Stimulated activated CD8-positive, alpha-beta memory T cell treated with anti-CD3 and anti-CD28 coated beads, Interleukin-15, amount 100 ng/mL, for 4 hours (primary cell): ENCODE measurements around the gene ESAM.

ENCODE experiments used
- DNase-seq, 2 donors: peaks; one replicate each; pipeline ENCODE4 v3.0.0-alpha.2; 2020; ENCODE audit warnings: low read depth in 2 of 2

The ESAM gene

GRCh38 chr11:124752471-124753102, 9.5 kb downstream of the ESAM start:
- no peak for DNase-seq

- no peak for DNase-seq
Observed at GRCh38 chr11:124751741-124752470, 10.2 kb downstream of the ESAM start, which contains the start of gene VSIG2. VSIG2 (minus strand) TSS chr11:124752255; CDS start chr11:124752137, 118 bp downstream.

GRCh38 chr11:124751391-124751740, 10.7 kb downstream of the ESAM start:
- no peak for DNase-seq

- DNase-seq: no peak
Observed at GRCh38 chr11:124749912-124750311, 12.2 kb downstream of the ESAM start.

- DNase-seq: no peak
Observed at GRCh38 chr11:124748481-124749343, 13.4 kb downstream of the ESAM start.

- no peak for DNase-seq
Observed at GRCh38 chr11:124748100-124748418, 14.0 kb downstream of the ESAM start.

GRCh38 chr11:124747406-124748099, 14.5 kb downstream of the ESAM start:
- DNase-seq: no peak

GRCh38 chr11:124746621-124747243, 15.4 kb downstream of the ESAM start:
- DNase-seq: peak; percentile 54 to 57

- DNase-seq: no peak
Observed at GRCh38 chr11:124745835-124746620, 16.1 kb downstream of the ESAM start.

GRCh38 chr11:124745270-124745834, 16.7 kb downstream of the ESAM start:
- no peak for DNase-seq

GRCh38 chr11:124743050-124743449, 19.0 kb downstream of the ESAM start:
- no peak for DNase-seq

GRCh38 chr11:124742555-124742954, 19.5 kb downstream of the ESAM start:
- DNase-seq: no peak

- peak in 1 of 2 donors; percentile 22 for DNase-seq
Observed at GRCh38 chr11:124740277-124740882, 21.7 kb downstream of the ESAM start.

- peak; percentile 53 to 61 for DNase-seq
Observed at GRCh38 chr11:124739479-124740276, 22.4 kb downstream of the ESAM start, which contains the start of gene NRGN. NRGN (plus strand) TSS chr11:124739942; CDS start chr11:124740085, 143 bp downstream.

GRCh38 chr11:124738713-124739478, 23.2 kb downstream of the ESAM start:
- DNase-seq: no peak

- DNase-seq: no peak
Observed at GRCh38 chr11:124737638-124738305, 24.3 kb downstream of the ESAM start.

GRCh38 chr11:124736736-124737135, 25.4 kb downstream of the ESAM start:
- DNase-seq: no peak

- DNase-seq: no peak
Observed at GRCh38 chr11:124732230-124732629, 29.9 kb downstream of the ESAM start.
